Esophagus muscularis mucosa (tissue), 3 donors: ENCODE results near the gene TOM1L2.

Experiments used
- CTCF ChIP-seq, 3 experiments: fragments of 200-600 bp in 2 of 3; fragments of 450-650 bp in 1 of 3; sonication (generic) in 2 of 3; IDR thresholded peaks; one replicate each; pipeline ENCODE4 v1.5.1; 2017 to 2019; ENCODE audit warnings: antibody characterized with exemption in 3 of 3, mild to moderate bottlenecking in 2 of 3, moderate library complexity in 1 of 3
- POLR2A ChIP-seq: fragments of 450-650 bp; IDR thresholded peaks from one replicate; pipeline ENCODE4 v1.6.1; 2017; ENCODE audit warnings: antibody characterized with exemption, moderate library complexity, mild to moderate bottlenecking, low read depth

- no peak for TF ChIP-seq POLR2A
- no peak for TF ChIP-seq CTCF (IDR thresholded peaks at IDR 0.05)
These were observed 174.9 kb downstream of the TOM1L2 start for GRCh38 chr17:17797119-17797809.
